Activated naive CD4-positive, alpha-beta T cell treated with anti-CD3 and anti-CD28 coated beads, Interleukin-2, amount 50 U/mL, for 72 hours (primary cell): Measurements from ENCODE around the gene CORO2B. TPM values are rescaled to one million over a fixed set of nuclear protein-coding genes. Genes with fewer than 3 reads are reported as not detected.
"Not testable (repeated sequence)": the region's sequence is repeated elsewhere in the genome, so short reads cannot be mapped to it uniquely, and the experiment has no call there.

Source experiments
- ATAC-seq, 2 donors: fragments of 150-1000 bp; cut with Tn5 transposase; 2 replicates each; pipeline ENCODE4 v1.10.0; 2021; ENCODE audit warnings: mild to moderate bottlenecking in 2 of 2, moderate library complexity in 2 of 2
- DNase-seq, 2 donors: peaks; one replicate each; pipeline ENCODE4 v3.0.0; 2021 to 2022; ENCODE audit warnings: low spot score in 2 of 2
- H3K27ac Mint-ChIP-seq, 2 donors: one replicate each; pipeline ENCODE4 v1.8.0; 2022; ENCODE audit warnings: mild to moderate bottlenecking in 2 of 2, mixed read lengths in 2 of 2
- H3K36me3 Mint-ChIP-seq, 2 donors: one replicate each; pipeline ENCODE4 v1.8.0; 2022; ENCODE audit warnings: mixed read lengths in 2 of 2
- H3K9me3 Mint-ChIP-seq, 2 donors: one replicate each; pipeline ENCODE4 v1.8.0; 2022; ENCODE audit warnings: mixed read lengths in 2 of 2
- total RNA-seq, 2 donors: library from RNA; stranded (reverse); gene quantifications; one replicate each; pipeline ENCODE4 v1.2.3, GENCODE V29; 2022

Gene CORO2B
- total RNA-seq, 2 donors from 2014 or later: 0.07 TPM; not detected in 1

DNA sequence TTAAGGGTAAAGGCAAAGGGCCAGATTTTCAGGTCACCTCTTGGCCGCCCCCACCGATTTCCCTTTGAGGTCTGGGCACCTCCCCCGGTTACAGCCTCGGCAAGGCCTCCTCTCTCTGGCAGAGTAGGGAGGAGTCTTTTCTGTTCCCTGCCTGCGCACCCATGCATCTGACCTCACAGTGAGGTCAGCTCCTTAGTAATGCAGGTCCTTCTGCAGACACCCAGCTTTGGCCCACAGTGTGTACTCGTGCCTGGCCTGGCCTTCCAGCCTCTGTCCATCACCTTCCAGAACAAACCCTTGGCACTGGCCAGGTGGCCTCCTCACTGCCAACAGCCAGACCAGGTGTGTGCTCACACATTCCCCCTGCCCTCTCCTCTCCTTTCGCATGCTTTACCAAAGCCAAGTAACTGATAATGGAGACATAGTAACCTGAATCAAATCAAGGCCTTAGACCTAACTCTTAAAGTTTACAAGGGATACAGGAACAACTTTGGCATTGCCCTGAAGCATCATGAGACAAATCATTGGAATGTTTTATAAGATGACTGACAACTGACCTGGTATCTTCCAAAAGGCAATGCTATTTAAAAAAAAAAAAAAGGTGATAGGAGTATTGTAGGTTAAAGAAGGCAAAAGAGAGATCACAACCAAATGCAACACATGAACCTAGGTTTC is 61.3 kb downstream of the CORO2B start:
- no peak overlapping the region for H3K27ac Mint-ChIP-seq
- no peaks in the 10 kb centered on the region for H3K36me3 Mint-ChIP-seq
- no peaks in the 10 kb centered on the region for H3K9me3 Mint-ChIP-seq
- DNase-seq (no peak), ATAC-seq (no peak)

- no peak for DNase-seq
- H3K27ac Mint-ChIP-seq: no peak overlapping the region
- no peak for ATAC-seq
- no peaks in the 10 kb centered on the region for H3K36me3 Mint-ChIP-seq
- no peaks in the 10 kb centered on the region for H3K9me3 Mint-ChIP-seq
Observed at GRCh38 chr15:68640791-68641331, 62.1 kb downstream of the CORO2B start.

DNA sequence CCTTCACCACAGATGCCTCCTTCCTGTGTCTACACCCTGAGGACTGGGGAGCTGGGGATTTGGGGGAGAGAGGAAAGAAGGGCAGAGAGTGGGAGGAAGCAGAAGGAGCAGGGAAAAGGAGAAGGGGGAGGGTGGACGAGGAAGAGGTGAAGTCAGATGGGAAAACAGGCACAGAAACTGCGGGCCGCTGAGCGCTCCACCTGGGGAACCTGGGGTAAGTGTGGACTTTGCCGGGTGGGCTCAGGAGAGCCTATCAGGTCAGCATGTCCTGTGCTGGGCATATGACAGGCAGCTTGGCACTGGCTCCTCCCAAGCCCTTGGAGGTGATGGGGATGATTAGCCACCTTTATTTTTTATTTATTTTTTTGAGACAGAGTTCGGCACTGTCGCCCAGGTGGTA is 62.6 kb downstream of the CORO2B start:
- ATAC-seq: no peak
- Mint-ChIP-seq H3K36me3 (no peaks in the 10 kb centered on the region), H3K9me3 (no peaks in the 10 kb centered on the region), H3K27ac (no peak overlapping the region)
- DNase-seq: no peak

DNA sequence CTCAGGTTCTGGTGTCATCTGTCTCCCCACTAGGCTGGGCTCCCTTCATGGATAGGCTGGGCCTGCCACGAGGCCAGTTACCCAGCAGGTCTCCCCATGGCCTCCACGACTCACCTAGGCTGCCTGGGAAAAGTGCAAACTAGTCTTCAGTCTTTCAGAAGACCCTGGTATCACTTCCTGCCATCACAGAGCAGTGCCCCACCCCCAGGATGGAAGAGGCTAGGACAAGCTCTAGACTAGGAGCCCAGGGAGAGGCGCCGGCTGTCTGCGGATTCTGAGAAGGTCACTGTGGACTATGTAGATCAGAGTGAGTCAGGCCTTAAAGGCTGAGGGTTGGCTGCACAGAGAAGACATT is 63.7 kb downstream of the CORO2B start:
- no peak for DNase-seq
- H3K36me3 Mint-ChIP-seq: no peaks in the 10 kb centered on the region

GRCh38 chr15:68643216-68643830 is 64.5 kb downstream of the CORO2B start:
- ATAC-seq (no peak), DNase-seq (no peak)
- Mint-ChIP-seq H3K27ac (peak overlapping the region in 1 of 2 donors; percentile 15), H3K9me3 (no peaks in the 10 kb centered on the region), H3K36me3 (no peaks in the 10 kb centered on the region)

More for the DNA sequence above, 63.7 kb downstream of the CORO2B start:
- H3K9me3 Mint-ChIP-seq: no peaks in the 10 kb centered on the region
- ATAC-seq: no peak
- H3K27ac Mint-ChIP-seq: no peak overlapping the region

- H3K36me3 Mint-ChIP-seq: no peaks in the 10 kb centered on the region
- DNase-seq (no peak), ATAC-seq (no peak)
- no peak overlapping the region for H3K27ac Mint-ChIP-seq
- H3K9me3 Mint-ChIP-seq: no peaks in the 10 kb centered on the region
Observed at GRCh38 chr15:68644083-68644904, 65.5 kb downstream of the CORO2B start.

- Mint-ChIP-seq H3K27ac (no peak overlapping the region), H3K36me3 (no peaks in the 10 kb centered on the region), H3K9me3 (no peaks in the 10 kb centered on the region)
- DNase-seq: no peak
- ATAC-seq: no peak
Observed at GRCh38 chr15:68644996-68645395, 66.2 kb downstream of the CORO2B start.

- Mint-ChIP-seq H3K27ac (no peak overlapping the region), H3K36me3 (no peaks in the 10 kb centered on the region), H3K9me3 (no peaks in the 10 kb centered on the region)
- DNase-seq: no peak
- no peak for ATAC-seq
Observed at GRCh38 chr15:68646156-68646555, 67.4 kb downstream of the CORO2B start.

DNA sequence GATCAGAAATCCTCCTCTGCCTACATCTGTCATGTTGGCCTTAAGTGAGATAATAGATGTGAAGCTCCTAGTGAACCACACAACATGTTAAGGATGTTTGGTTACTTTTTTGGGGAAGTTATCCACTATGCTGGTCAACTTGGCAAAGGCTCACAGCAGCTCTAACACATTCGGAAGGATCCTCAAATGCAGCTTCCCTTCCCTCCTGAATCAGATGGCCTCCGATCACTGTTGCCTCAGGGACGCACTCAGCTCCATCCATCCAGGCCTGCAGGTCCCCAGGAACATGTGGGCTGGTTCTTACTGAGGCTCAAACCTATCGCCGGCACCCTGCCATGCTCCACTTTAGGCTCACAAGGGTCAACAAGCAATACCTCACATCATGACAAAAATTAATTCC is 67.9 kb downstream of the CORO2B start:
- no peak for ATAC-seq

GRCh38 chr15:68647361-68647760 is 68.6 kb downstream of the CORO2B start:
- not testable (repeated sequence) for H3K9me3 Mint-ChIP-seq, H3K27ac Mint-ChIP-seq, H3K36me3 Mint-ChIP-seq, DNase-seq, ATAC-seq

More for the DNA sequence above, 67.9 kb downstream of the CORO2B start:
- Mint-ChIP-seq H3K27ac (no peak overlapping the region), H3K36me3 (no peaks in the 10 kb centered on the region), H3K9me3 (no peaks in the 10 kb centered on the region)
- DNase-seq: no peak

- DNase-seq (peak in 1 of 2 donors; percentile 74), ATAC-seq (peak; percentile 49 to 58)
- Mint-ChIP-seq H3K36me3 (no peaks in the 10 kb centered on the region), H3K27ac (no peak overlapping the region), H3K9me3 (no peaks in the 10 kb centered on the region)
Observed at GRCh38 chr15:68650901-68651709, 72.3 kb downstream of the CORO2B start.

DNA sequence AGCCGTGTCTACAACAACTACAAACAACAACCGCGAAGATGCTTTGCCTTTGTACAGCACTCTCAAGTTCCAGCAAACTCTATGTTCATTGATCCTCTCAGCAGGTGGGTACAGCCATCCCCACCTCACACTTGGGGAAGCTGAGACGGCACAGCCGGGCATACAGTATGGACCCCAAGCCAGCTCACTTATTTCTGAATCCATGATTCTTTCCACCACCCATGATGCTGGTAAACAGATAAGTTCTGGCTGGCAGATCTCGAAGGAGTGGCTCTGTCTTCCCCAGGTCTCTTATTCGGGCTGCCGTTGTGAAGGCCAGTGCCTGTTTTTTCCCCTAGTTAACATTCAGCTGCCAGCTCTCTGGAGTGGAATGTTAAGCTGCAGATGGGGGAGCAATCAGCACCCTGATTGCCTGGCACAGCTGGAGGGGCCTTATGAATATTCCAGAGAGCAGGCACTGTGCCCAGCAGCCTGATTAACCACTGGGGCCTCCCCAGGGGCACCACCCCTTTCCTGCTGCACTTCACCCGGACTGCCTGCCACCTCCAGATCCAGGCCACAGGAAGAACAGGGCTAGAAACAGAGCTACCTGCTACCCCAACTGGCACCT is 73.2 kb downstream of the CORO2B start:
- Mint-ChIP-seq H3K27ac (no peak overlapping the region), H3K9me3 (no peaks in the 10 kb centered on the region), H3K36me3 (no peaks in the 10 kb centered on the region)
- ATAC-seq: no peak
- DNase-seq: no peak

GRCh38 chr15:68653031-68653635 is 74.3 kb downstream of the CORO2B start:
- DNase-seq (no peak), ATAC-seq (no peak)
- Mint-ChIP-seq H3K9me3 (no peaks in the 10 kb centered on the region), H3K27ac (no peak overlapping the region), H3K36me3 (no peaks in the 10 kb centered on the region)

DNA sequence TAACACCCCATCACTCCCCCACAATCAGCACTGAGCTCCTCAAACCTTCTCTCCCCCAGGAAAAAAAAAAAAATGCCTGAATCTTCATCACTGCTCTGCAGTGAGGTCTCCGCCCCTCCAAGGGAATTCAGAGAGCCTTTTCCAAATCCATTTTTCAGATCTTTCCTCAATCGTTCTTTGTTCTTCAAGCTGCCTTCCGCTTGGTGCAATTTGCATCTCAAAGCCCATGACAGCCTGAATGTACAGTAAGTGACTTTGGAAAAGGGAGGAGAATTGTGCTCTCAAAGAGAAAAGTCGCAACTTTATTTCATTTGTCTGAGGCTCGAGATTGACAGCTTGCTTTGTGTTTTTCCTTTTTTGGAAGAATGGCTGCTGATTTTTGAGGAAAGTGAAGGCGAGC is 75.0 kb downstream of the CORO2B start:
- DNase-seq: no peak
- no peak for ATAC-seq
- no peaks in the 10 kb centered on the region for H3K36me3 Mint-ChIP-seq
- H3K9me3 Mint-ChIP-seq: no peaks in the 10 kb centered on the region
- H3K27ac Mint-ChIP-seq: no peak overlapping the region

DNA sequence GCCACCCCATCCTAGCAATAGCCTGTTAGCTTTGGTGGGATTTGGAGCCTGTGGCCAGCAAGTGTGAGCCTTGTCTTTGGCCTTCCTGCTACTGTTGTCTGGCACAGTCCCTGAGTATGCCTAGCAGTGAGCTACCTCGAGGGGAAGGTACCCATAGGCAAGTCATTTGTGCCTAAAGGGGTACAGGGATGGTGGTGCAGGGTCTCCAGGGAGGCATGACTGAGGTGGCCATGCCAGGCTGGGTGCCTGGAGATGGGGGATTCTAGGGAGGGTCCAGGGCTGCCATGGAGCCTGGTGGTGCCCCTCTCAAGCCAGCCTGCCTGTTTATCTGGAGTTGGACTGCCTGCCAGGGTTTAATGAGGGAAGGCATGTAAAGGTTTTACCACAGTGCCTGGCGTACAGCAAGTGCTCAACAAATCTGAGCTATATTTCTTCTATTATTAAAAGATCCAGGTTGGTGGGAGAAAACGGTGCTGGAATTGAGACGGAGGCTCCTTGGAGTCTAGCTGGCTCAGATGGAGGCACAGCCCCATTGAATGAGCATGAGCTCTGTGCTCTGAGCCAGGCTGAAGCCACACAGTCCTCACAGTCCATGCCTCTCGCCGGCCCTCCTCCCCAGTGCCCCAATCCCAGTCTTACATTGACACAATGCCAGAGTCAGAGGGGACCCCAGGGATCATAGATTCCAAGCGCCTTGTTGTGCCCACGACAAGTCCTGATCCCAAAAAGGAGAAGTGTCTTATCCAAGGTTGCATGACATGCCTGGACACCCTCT is 76.2 kb downstream of the CORO2B start:
- Mint-ChIP-seq H3K9me3 (no peaks in the 10 kb centered on the region), H3K27ac (no peak overlapping the region), H3K36me3 (no peaks in the 10 kb centered on the region)
- no peak for DNase-seq
- ATAC-seq: no peak
